Measurements from ENCODE around the gene POP7. TPM values are rescaled to one million over a fixed set of nuclear protein-coding genes. Genes with fewer than 3 reads are reported as not detected.

Gene POP7
- total RNA-seq, 2 experiments from 2014 or later, result 43.6 to 48.3 TPM

- ChIA-PET CTCF (interaction anchor here (2.4 kb wide), 1 partner anchor 27 kb away, joined by 6 read pairs; the partner anchor contains the start of gene POP7), POLR2A (no interaction called here)
- DNase-seq, result no peak
Observed at GRCh38 chr7:100731937-100732636, 26.2 kb downstream of the POP7 start.

DNA sequence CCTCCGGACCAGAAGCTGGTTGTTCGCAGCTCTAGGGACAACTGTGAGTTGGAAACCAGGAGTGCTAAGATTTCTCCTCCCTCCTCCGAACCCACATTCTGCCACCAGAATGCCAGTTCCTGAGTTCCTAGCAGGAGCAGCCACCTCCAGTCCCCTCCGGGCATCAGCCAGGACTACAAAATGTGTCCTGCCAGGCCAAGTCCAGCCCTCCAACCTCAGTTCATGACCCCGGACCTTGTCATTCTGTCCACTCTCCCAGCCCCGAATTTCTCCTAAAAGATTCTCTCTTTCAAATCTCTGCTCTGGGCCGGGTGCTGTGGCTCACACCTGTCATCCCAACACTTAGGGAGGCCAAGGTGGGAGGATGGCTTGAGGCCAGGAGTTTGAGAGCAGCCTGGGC, 29.8 kb downstream of the POP7 start:
- H3K4me3 Mint-ChIP-seq, result no peak overlapping the region
- peaks cover 10% of the 10 kb centered on the region for H3K27me3 Mint-ChIP-seq (ENCODE audit: low read depth)
- POLR2A ChIA-PET, result no interaction called here
- no peak overlapping the region for H3K27ac Mint-ChIP-seq
- H3K4me1 Mint-ChIP-seq (ENCODE audit: low read depth), result peaks cover 5% of the 10 kb centered on the region
- H3K9me3 Mint-ChIP-seq (ENCODE audit: insufficient read depth), result no peaks in the 10 kb centered on the region
- CTCF ChIA-PET, result interaction anchor here (1.3 kb wide), 1 partner anchor 11 kb away, joined by 4 read pairs; no protein-coding TSS in a partner anchor
- DNase-seq (no peak), ATAC-seq (no peak)
- no peaks in the 10 kb centered on the region for H3K36me3 Mint-ChIP-seq (ENCODE audit: low read depth)

More at GRCh38 chr7:100731937-100732636, 26.2 kb downstream of the POP7 start:
- H3K27me3 Mint-ChIP-seq (ENCODE audit: low read depth), result peaks cover 14% of the 10 kb centered on the region
- ATAC-seq, result no peak
- H3K4me3 Mint-ChIP-seq, result no peak overlapping the region
- no peaks in the 10 kb centered on the region for H3K9me3 Mint-ChIP-seq (ENCODE audit: insufficient read depth)
- no peaks in the 10 kb centered on the region for H3K36me3 Mint-ChIP-seq (ENCODE audit: low read depth)
- peaks cover 5% of the 10 kb centered on the region for H3K4me1 Mint-ChIP-seq (ENCODE audit: low read depth)
- no peak overlapping the region for H3K27ac Mint-ChIP-seq

- ChIA-PET CTCF (no interaction called here), POLR2A (no interaction called here)
- Mint-ChIP-seq H3K4me1 (ENCODE audit: low read depth) (peaks cover 5% of the 10 kb centered on the region), H3K4me3 (no peak overlapping the region), H3K27ac (no peak overlapping the region), H3K27me3 (ENCODE audit: low read depth) (peaks cover 10% of the 10 kb centered on the region), H3K36me3 (ENCODE audit: low read depth) (no peaks in the 10 kb centered on the region), H3K9me3 (ENCODE audit: insufficient read depth) (no peaks in the 10 kb centered on the region)
- DNase-seq (no peak), ATAC-seq (no peak)
Observed at GRCh38 chr7:100736671-100737070, 30.8 kb downstream of the POP7 start.

GRCh38 chr7:100739934-100740333, 34.0 kb downstream of the POP7 start:
- ATAC-seq (no peak), DNase-seq (no peak)
- ChIA-PET POLR2A (no interaction called here), CTCF (no interaction called here)
- Mint-ChIP-seq H3K4me1 (ENCODE audit: low read depth) (no peaks in the 10 kb centered on the region), H3K27me3 (ENCODE audit: low read depth) (peaks cover 2% of the 10 kb centered on the region), H3K36me3 (ENCODE audit: low read depth) (no peaks in the 10 kb centered on the region), H3K27ac (no peak overlapping the region), H3K4me3 (no peak overlapping the region), H3K9me3 (ENCODE audit: insufficient read depth) (no peaks in the 10 kb centered on the region)

- POLR2A ChIA-PET, result no interaction called here
- Mint-ChIP-seq H3K27me3 (ENCODE audit: low read depth) (peaks cover 2% of the 10 kb centered on the region), H3K4me3 (no peak overlapping the region), H3K4me1 (ENCODE audit: low read depth) (peaks cover 4% of the 10 kb centered on the region), H3K9me3 (ENCODE audit: insufficient read depth) (no peaks in the 10 kb centered on the region), H3K36me3 (ENCODE audit: low read depth) (no peaks in the 10 kb centered on the region), H3K27ac (no peak overlapping the region)
- no peak for DNase-seq
- CTCF ChIA-PET, result interaction anchor here (1.1 kb wide), 1 partner anchor 108 kb away, joined by 3 read pairs; the partner anchor contains the start of gene SLC12A9
- no peak for ATAC-seq
Observed at GRCh38 chr7:100744605-100745004, 38.7 kb downstream of the POP7 start.

- peak; percentile 30 for ATAC-seq
- H3K36me3 Mint-ChIP-seq (ENCODE audit: low read depth), result no peaks in the 10 kb centered on the region
- no peak overlapping the region for H3K27ac Mint-ChIP-seq
- POLR2A ChIA-PET, result no interaction called here
- peaks cover 4% of the 10 kb centered on the region for H3K4me1 Mint-ChIP-seq (ENCODE audit: low read depth)
- H3K4me3 Mint-ChIP-seq, result peak overlapping the region; percentile 58
- peak; percentile 31 for DNase-seq
- CTCF ChIA-PET, result no interaction called here
- H3K27me3 Mint-ChIP-seq (ENCODE audit: low read depth), result peaks cover 2% of the 10 kb centered on the region
- H3K9me3 Mint-ChIP-seq (ENCODE audit: insufficient read depth), result no peaks in the 10 kb centered on the region
Observed at GRCh38 chr7:100745184-100745583, 39.3 kb downstream of the POP7 start.

- no peaks in the 10 kb centered on the region for H3K9me3 Mint-ChIP-seq (ENCODE audit: insufficient read depth)
- no peaks in the 10 kb centered on the region for H3K36me3 Mint-ChIP-seq (ENCODE audit: low read depth)
- no peak for DNase-seq
- no peak overlapping the region for H3K4me3 Mint-ChIP-seq
- H3K27me3 Mint-ChIP-seq (ENCODE audit: low read depth), result peaks cover 7% of the 10 kb centered on the region
- ChIA-PET POLR2A (no interaction called here), CTCF (interaction anchor here (0.9 kb wide), 1 partner anchor 46 kb away, joined by 4 read pairs; no protein-coding TSS in a partner anchor)
- no peak overlapping the region for H3K27ac Mint-ChIP-seq
- no peak for ATAC-seq
- H3K4me1 Mint-ChIP-seq (ENCODE audit: low read depth), result no peaks in the 10 kb centered on the region
Observed at GRCh38 chr7:100752994-100753393, 47.1 kb downstream of the POP7 start.

GRCh38 chr7:100753750-100754149, 47.8 kb downstream of the POP7 start:
- no peaks in the 10 kb centered on the region for H3K36me3 Mint-ChIP-seq (ENCODE audit: low read depth)
- peaks cover 7% of the 10 kb centered on the region for H3K27me3 Mint-ChIP-seq (ENCODE audit: low read depth)
- ATAC-seq, result no peak
- H3K4me1 Mint-ChIP-seq (ENCODE audit: low read depth), result no peaks in the 10 kb centered on the region
- POLR2A ChIA-PET, result no interaction called here
- no peak for DNase-seq
- no peak overlapping the region for H3K27ac Mint-ChIP-seq
- no peaks in the 10 kb centered on the region for H3K9me3 Mint-ChIP-seq (ENCODE audit: insufficient read depth)
- CTCF ChIA-PET, result interaction anchor here (0.9 kb wide), 1 partner anchor 46 kb away, joined by 4 read pairs; no protein-coding TSS in a partner anchor
- H3K4me3 Mint-ChIP-seq, result no peak overlapping the region

Other genes starting within 250 kb of the POP7 start
- 1 to 10 TPM; 2.7 to 3.6 TPM for gene SPACDR, start 241.9 kb upstream of the POP7 start, total RNA-seq
- 100 to 1,000 TPM; 129 to 132 TPM for gene TSC22D4, start 226.9 kb upstream of the POP7 start, total RNA-seq
- gene NYAP1, start 222.2 kb upstream of the POP7 start, total RNA-seq, result under 1 TPM in 1 of 2 experiments, not detected in 1; 0.23 TPM
- 10 to 100 TPM; 43.0 to 46.0 TPM for gene AGFG2, start 166.9 kb upstream of the POP7 start, total RNA-seq
- 10 to 100 TPM; 29.8 to 30.0 TPM for gene SAP25, start 132.2 kb upstream of the POP7 start, total RNA-seq
- gene LRCH4, start 120.0 kb upstream of the POP7 start, total RNA-seq, result 100 to 1,000 TPM; 191 to 193 TPM
- gene FBXO24, start 119.8 kb upstream of the POP7 start, total RNA-seq, result under 1 TPM; 0.37 to 0.45 TPM
- gene PCOLCE, start 103.8 kb upstream of the POP7 start, total RNA-seq, result 10 to 100 TPM; 17.0 to 17.6 TPM
- gene MOSPD3, start 93.6 kb upstream of the POP7 start, total RNA-seq, result 10 to 100 TPM; 42.1 to 43.5 TPM
- 10 to 100 TPM; 13.1 to 14.5 TPM for gene TFR2, start 64.6 kb upstream of the POP7 start, total RNA-seq
- gene ACTL6B, start 49.7 kb upstream of the POP7 start, total RNA-seq, result not detected
- 100 to 1,000 TPM; 274 to 286 TPM for gene GNB2, start 32.4 kb upstream of the POP7 start, total RNA-seq
- 10 to 100 TPM; 42.1 to 43.0 TPM for gene GIGYF1, start 11.9 kb upstream of the POP7 start, total RNA-seq
- gene EPO, start 14.3 kb downstream of the POP7 start, total RNA-seq, result not detected
- not detected for gene ZAN, start 27.5 kb downstream of the POP7 start, total RNA-seq
- 1 to 10 TPM; 1.5 to 1.9 TPM for gene EPHB4, start 121.4 kb downstream of the POP7 start, total RNA-seq
- gene SLC12A9, start 146.6 kb downstream of the POP7 start, total RNA-seq, result 10 to 100 TPM; 28.3 to 29.5 TPM
- 10 to 100 TPM; 25.5 to 28.6 TPM for gene TRIP6, start 161.3 kb downstream of the POP7 start, total RNA-seq
- gene SRRT, start 169.0 kb downstream of the POP7 start, total RNA-seq, result 100 to 1,000 TPM; 273 to 292 TPM
- 1 to 10 TPM; 2.0 to 3.7 TPM for gene UFSP1, start 183.6 kb downstream of the POP7 start, total RNA-seq
- not detected for gene ACHE, start 189.8 kb downstream of the POP7 start, total RNA-seq
- not detected for gene MUC3A, start 243.4 kb downstream of the POP7 start, total RNA-seq